Hepatocyte (in vitro differentiated cells): ENCODE measurements around the gene TBC1D26. TPM values are rescaled to one million over a fixed set of nuclear protein-coding genes. Genes with fewer than 3 reads are reported as not detected.
"Not testable (repeated sequence)": the region's sequence is repeated elsewhere in the genome, so short reads cannot be mapped to it uniquely, and the experiment has no call there.

Experiments used
- DNase-seq: peaks from one replicate; pipeline ENCODE4 v3.0.0-alpha.2; 2016; ENCODE audit warnings: low spot score
- H2AFZ ChIP-seq: fragments of 200-600 bp; sonication (generic); 2 replicates; pipeline ENCODE4 v1.6.0; 2016; ENCODE audit warnings: antibody characterized with exemption, mild to moderate bottlenecking
- H3K27ac ChIP-seq: fragments of 200-600 bp; sonication (generic); 2 replicates; pipeline ENCODE4 v1.5.1; 2016; ENCODE audit warnings: mild to moderate bottlenecking
- H3K27me3 ChIP-seq: fragments of 200-600 bp; sonication (generic); 2 replicates; pipeline ENCODE4 v1.6.1; 2016
- H3K36me3 ChIP-seq: fragments of 200-600 bp; sonication (generic); replicated peaks from 2 replicates; pipeline ENCODE4 v1.5.1; 2016; ENCODE audit warnings: low read depth; ENCODE audit not compliant: insufficient read depth
- H3K4me1 ChIP-seq: fragments of 200-600 bp; sonication (generic); 2 replicates; pipeline ENCODE4 v1.5.1; 2016; ENCODE audit warnings: mild to moderate bottlenecking, moderate library complexity; ENCODE audit not compliant: insufficient read depth
- H3K4me2 ChIP-seq: fragments of 200-600 bp; sonication (generic); 2 replicates; pipeline ENCODE4 v1.6.0; 2016
- H3K4me3 ChIP-seq: fragments of 200-600 bp; sonication (generic); 2 replicates; pipeline ENCODE4 v1.5.1; 2016; ENCODE audit warnings: mild to moderate bottlenecking
- H3K79me2 ChIP-seq: fragments of 200-600 bp; sonication (generic); 2 replicates; pipeline ENCODE4 v1.6.0; 2017; ENCODE audit warnings: mild to moderate bottlenecking
- H3K9me2 ChIP-seq: fragments of 200-600 bp; sonication (generic); replicated peaks from 2 replicates; pipeline ENCODE4 v1.6.0; 2017; ENCODE audit warnings: mild to moderate bottlenecking; ENCODE audit not compliant: insufficient read depth
- H3K9me3 ChIP-seq: fragments of 200-600 bp; sonication (generic); 2 replicates; pipeline ENCODE4 v1.5.1; 2016; ENCODE audit warnings: low read depth, mild to moderate bottlenecking
- H4K20me1 ChIP-seq: fragments of 200-600 bp; sonication (generic); 2 replicates; pipeline ENCODE4 v1.6.0; 2016; ENCODE audit warnings: mild to moderate bottlenecking; ENCODE audit not compliant: insufficient read depth, poor library complexity, severe bottlenecking
- EZH2 ChIP-seq: fragments of 200-600 bp; sonication (generic); IDR thresholded peaks from 2 replicates; pipeline ENCODE4 v1.6.1; 2016; ENCODE audit warnings: antibody characterized with exemption, mild to moderate bottlenecking, borderline replicate concordance
- EZH2phosphoT487 ChIP-seq: fragments of 200-600 bp; sonication (generic); IDR thresholded peaks from one replicate; pipeline ENCODE4 v1.6.1; 2018; ENCODE audit warnings: antibody characterized with exemption, mild to moderate bottlenecking, low read depth, moderate library complexity; ENCODE audit not compliant: unreplicated experiment, severe bottlenecking
- whole genome bisulfite sequencing: methylation state at CpG from one replicate; pipeline ENCODE4 v1.1.6; 2016; ENCODE audit warnings: low lambda C conversion rate; ENCODE audit errors: missing lambda C conversion rate; 5-methylcytosine and 5-hydroxymethylcytosine counted together
- polyA plus RNA-seq: library from polyadenylated mRNA; unstranded; fragments of >200 nt; fragmentation: Nextera tagmentation; extraction: Ambion mirVana; gene quantifications from 2 replicates; pipeline ENCODE4 v1.2.1, GENCODE V29; 2016
- total RNA-seq: library from RNA; depleted of rRNA; stranded (reverse); fragments of >200 nt; gene quantifications from 2 replicates; pipeline ENCODE4 v1.2.3, GENCODE V29; 2014
- TF ChIP-seq, protein P1 (sequence below): fragments of 200-600 bp; sonication (generic); IDR thresholded peaks from 2 replicates; pipeline ENCODE4 v1.5.1; 2016; ENCODE audit warnings: antibody characterized with exemption, mild to moderate bottlenecking; ENCODE audit not compliant: poor library complexity

The TBC1D26 gene
- total and polyA plus RNA-seq, 2 experiments from 2014 or later, result 0.57 to 1.7 TPM

DNA sequence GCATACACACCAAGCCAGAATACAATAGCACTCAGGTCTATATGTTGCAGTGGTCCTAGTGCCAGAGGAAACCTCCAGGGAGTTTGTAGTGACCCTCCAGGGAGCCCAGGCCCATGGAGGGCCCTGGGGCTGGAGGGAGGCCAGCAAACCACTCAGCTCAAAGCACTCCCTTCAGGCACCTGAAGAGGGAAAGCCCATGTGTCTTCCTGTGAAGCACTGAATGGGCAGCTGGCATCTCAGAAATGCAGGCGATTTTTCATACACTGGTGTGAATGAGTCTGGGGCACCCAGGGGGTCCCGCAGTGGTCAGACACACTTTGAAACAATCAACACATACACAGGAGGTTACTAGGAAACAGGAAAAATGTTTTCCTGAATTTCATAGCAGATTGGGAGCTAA, 12.8 kb downstream of the TBC1D26 start:
- Histone ChIP-seq H2AFZ (no peak overlapping the region), H3K79me2 (no peaks in the 10 kb centered on the region), H3K36me3 (no peaks in the 10 kb centered on the region), H3K9me3 (no peaks in the 10 kb centered on the region), H4K20me1 (no peaks in the 10 kb centered on the region), H3K9me2 (no peaks in the 10 kb centered on the region), H3K27me3 (no peaks in the 10 kb centered on the region), H3K4me2 (no peak overlapping the region), H3K4me1 (no peaks in the 10 kb centered on the region), H3K4me3 (no peak overlapping the region), H3K27ac (no peak overlapping the region)
- no peak for DNase-seq
- TF ChIP-seq, protein P1, sequence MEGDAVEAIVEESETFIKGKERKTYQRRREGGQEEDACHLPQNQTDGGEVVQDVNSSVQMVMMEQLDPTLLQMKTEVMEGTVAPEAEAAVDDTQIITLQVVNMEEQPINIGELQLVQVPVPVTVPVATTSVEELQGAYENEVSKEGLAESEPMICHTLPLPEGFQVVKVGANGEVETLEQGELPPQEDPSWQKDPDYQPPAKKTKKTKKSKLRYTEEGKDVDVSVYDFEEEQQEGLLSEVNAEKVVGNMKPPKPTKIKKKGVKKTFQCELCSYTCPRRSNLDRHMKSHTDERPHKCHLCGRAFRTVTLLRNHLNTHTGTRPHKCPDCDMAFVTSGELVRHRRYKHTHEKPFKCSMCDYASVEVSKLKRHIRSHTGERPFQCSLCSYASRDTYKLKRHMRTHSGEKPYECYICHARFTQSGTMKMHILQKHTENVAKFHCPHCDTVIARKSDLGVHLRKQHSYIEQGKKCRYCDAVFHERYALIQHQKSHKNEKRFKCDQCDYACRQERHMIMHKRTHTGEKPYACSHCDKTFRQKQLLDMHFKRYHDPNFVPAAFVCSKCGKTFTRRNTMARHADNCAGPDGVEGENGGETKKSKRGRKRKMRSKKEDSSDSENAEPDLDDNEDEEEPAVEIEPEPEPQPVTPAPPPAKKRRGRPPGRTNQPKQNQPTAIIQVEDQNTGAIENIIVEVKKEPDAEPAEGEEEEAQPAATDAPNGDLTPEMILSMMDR, result no peak
- WGBS, result 82% methylated on average over 2 of the region's 2 CpGs

DNA sequence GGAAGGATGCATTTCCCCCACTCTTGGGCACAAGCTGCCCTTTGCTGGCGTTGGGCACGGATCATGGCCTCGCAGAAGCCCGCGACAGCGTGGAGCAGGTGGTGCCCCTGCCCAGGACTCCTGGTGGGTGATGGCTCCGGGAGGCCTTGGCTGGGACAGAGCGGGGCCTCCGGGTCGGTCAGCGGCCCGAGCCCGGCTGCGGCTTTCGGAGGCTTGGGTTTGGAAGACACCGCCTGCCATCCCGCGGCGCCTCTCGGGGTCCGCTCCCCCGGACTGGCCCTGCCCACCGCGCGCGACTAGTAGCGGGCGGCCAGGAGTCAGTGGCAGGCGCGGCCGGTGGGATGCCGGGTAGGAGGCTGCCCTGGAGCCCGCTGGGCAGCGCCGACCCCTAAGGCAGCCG, 17.3 kb downstream of the TBC1D26 start:
- H3K9me2 ChIP-seq, H2AFZ ChIP-seq, H3K27me3 ChIP-seq, H3K36me3 ChIP-seq, H4K20me1 ChIP-seq, H3K9me3 ChIP-seq, H3K79me2 ChIP-seq, H3K27ac ChIP-seq, H3K4me1 ChIP-seq, H3K4me3 ChIP-seq, H3K4me2 ChIP-seq, DNase-seq: not testable (repeated sequence)
- 97% methylated on average over 22 of the region's 36 CpGs for WGBS

GRCh38 chr17:15768865-15769533, 36.9 kb downstream of the TBC1D26 start:
- H3K9me2 ChIP-seq, DNase-seq, H3K4me2 ChIP-seq, H3K4me1 ChIP-seq, H3K27me3 ChIP-seq, H3K9me3 ChIP-seq, H3K27ac ChIP-seq, H2AFZ ChIP-seq, H3K36me3 ChIP-seq, H3K79me2 ChIP-seq, H3K4me3 ChIP-seq, H4K20me1 ChIP-seq: not testable (repeated sequence)
- 95% methylated on average over 6 of the region's 14 CpGs for WGBS

DNA sequence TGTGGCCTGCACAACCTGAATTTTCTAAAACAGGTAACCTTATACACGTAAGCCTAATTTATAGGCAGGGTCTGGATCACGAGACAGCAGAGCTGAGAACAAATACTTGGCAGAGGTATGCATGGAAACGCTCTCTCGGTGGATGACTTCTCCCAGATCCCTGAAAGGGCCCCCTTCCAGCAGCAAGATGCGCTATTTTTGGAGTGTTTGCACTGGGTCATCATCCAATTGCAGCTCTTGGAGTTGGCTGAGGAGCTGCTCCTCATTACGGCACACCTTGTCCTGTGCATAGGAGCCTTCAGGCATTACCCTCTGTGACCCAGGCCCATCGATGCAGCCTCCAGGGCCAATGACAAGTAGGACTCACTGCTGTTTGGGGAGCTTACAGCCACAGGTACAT, 38.6 kb downstream of the TBC1D26 start:
- H2AFZ ChIP-seq, H3K9me3 ChIP-seq, H3K36me3 ChIP-seq, H3K79me2 ChIP-seq, H3K4me1 ChIP-seq, H4K20me1 ChIP-seq, H3K27me3 ChIP-seq, H3K4me3 ChIP-seq, H3K9me2 ChIP-seq, H3K4me2 ChIP-seq, H3K27ac ChIP-seq, DNase-seq: not testable (repeated sequence)
- WGBS, result 81% methylated on average over 7 of the region's 7 CpGs

GRCh38 chr17:15776871-15777270, 44.8 kb downstream of the TBC1D26 start:
- TF ChIP-seq EZH2 (no peak), EZH2phosphoT487 (no peak)
- TF ChIP-seq, protein P1, result no peak
- no peak overlapping the region for H3K4me2 ChIP-seq
- no peak overlapping the region for H3K27ac ChIP-seq
- H3K79me2 ChIP-seq, result no peaks in the 10 kb centered on the region
- H3K9me3 ChIP-seq, result no peaks in the 10 kb centered on the region
- DNase-seq, result no peak
- H3K36me3 ChIP-seq, result no peaks in the 10 kb centered on the region
- H3K4me1 ChIP-seq, result no peaks in the 10 kb centered on the region
- H3K9me2 ChIP-seq, result no peaks in the 10 kb centered on the region
- no peak overlapping the region for H3K4me3 ChIP-seq
- H2AFZ ChIP-seq, result no peak overlapping the region
- H4K20me1 ChIP-seq, result no peaks in the 10 kb centered on the region
- H3K27me3 ChIP-seq, result no peaks in the 10 kb centered on the region
